ENCODE measurements around the gene RASSF4.
"Not testable (repeated sequence)": the region's sequence is repeated elsewhere in the genome, so short reads cannot be mapped to it uniquely, and the experiment has no call there.

- TF ChIP-seq POLR2A, CTCF (IDR thresholded peaks at IDR 0.05): not testable (repeated sequence)
Measured at GRCh38 chr10:45014557-45014956, 55.0 kb downstream of the RASSF4 start.

Data from esophagus squamous epithelium (tissue), 4 donors.